NCI-H1092 treated with DMSO at 0.1 percent for 48 hours (cell line): Measurements from ENCODE around the gene ZSWIM2.
"Not testable (repeated sequence)": the region's sequence is repeated elsewhere in the genome, so short reads cannot be mapped to it uniquely, and the experiment has no call there.

Experiments used
- DNase-seq: peaks from one replicate; lab custom pipeline; 2025; lab: John Stamatoyannopoulos, UW

Gene ZSWIM2

DNA sequence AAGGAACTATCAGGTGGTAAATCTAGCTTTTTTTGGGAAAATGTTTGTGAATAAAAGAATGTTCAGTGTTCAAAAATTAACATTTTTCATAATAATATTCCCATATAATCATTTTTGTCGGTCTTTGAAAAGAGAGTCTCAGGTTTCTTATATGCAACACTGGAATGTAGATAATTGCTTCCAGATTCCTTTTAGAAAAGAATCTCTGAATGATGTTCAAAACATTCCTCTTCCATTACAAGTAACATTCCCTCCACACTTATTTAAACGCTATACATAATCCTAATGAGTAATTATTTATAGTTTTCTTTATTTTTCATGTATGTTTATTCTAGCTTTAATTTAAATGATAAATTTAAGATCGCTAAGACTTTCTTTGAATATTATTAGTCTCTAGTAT, 7.0 kb downstream of the ZSWIM2 start:
- no peak for DNase-seq

DNA sequence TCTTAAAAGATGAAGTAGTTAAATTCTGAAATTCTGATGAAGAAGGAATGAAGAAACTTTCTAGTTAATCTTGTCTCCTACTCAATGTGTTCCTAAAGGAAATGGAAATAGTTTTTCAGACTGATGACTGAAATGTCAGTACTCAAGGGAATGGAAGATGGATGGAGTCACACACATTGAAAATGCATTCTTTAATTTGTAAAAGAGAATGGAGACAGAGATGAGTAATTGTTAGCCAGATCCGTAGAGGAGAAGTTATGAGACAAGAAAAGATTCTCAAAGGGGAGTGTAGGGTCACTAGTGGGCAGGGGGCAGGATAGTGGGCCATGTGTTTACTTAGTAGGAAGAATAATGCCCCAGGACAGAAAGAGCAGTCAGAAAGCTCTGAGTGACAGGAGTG, 13.3 kb downstream of the ZSWIM2 start:
- no peak for DNase-seq

DNA sequence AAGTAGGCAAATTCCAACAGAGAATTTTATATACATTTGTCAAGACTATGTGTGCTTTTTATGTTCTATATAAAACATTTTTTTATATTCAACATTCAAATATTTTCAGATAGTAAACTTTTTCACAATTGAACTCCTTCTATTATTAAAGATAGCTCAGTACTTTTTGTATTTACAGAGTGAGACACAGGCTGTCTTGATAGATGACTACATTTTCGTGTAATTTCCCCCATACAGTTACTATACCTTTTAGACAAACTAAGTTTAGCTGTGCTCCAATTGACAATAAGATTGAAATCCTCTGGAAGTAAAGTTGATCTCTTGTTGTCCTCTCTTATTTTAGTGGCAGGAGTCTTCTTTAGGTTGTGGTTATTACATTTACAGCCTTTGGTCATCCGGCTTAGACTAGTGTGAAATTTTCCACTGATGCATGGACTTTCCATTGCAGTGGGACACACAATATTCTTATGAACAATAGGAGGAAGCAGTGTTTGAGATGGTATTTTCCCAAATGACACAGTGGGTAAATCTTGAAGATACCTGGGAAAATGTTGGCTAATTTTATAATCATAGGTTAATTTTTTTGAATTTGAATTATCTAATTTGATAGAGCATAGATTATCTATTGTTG, 21.0 kb downstream of the ZSWIM2 start:
- no peak for DNase-seq

GRCh38 chr2:186827411-186827810, 21.6 kb downstream of the ZSWIM2 start:
- DNase-seq, result no peak

- DNase-seq, result no peak
These were observed 26.6 kb downstream of the ZSWIM2 start for GRCh38 chr2:186822323-186822722.

GRCh38 chr2:186820303-186820702, 28.7 kb downstream of the ZSWIM2 start:
- DNase-seq, result no peak

GRCh38 chr2:186811760-186812159, 37.2 kb downstream of the ZSWIM2 start:
- DNase-seq, result not testable (repeated sequence)

DNA sequence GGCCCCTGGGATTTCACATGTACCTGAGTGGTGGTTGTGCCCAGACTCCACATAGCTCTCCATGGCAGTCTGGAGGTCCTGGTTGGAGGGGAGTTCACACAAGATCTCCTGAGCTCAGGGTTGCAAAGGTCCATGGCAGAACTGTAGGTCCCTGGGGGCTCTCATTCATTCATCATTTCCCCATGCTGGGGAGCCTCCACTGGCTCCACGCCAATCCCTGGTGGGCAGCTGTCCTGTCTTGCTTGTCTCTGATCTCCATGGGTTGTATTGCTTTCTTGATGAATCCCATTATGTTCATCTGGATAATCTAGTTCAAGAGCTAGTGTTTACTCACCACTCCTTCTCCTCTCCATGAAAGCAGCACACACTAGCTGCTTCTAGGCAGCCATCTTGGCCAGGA, 42.4 kb downstream of the ZSWIM2 start:
- DNase-seq, result no peak

GRCh38 chr2:186798604-186799003, 50.4 kb downstream of the ZSWIM2 start:
- not testable (repeated sequence) for DNase-seq

GRCh38 chr2:186784930-186785329, 64.0 kb downstream of the ZSWIM2 start:
- no peak for DNase-seq

DNA sequence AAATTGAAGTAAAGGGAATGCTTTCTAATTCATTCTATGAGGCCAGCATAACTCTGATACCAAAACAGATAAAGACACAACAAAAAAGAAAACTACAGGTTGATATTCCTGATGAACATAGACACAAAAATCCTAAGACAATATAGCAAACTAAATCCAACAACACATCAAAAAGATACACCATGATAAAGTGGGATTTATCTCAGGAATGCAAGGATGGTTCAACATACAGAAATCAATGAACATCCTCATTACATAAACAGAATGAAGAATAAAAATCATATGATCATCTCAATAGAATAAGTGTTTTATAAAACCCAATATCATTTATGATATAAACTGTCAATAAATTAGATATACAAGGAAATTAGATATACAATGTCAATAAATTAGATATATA, 65.7 kb downstream of the ZSWIM2 start:
- DNase-seq, result no peak

GRCh38 chr2:186780701-186781316, 68.2 kb downstream of the ZSWIM2 start:
- DNase-seq, result peak; percentile 4
